RWPE2 (cell line): ENCODE results near the gene RAD52.

ENCODE experiments used
- ATAC-seq: fragments of 200-7000 bp; cut with Tn5 transposase; 3 replicates; pipeline ENCODE4 v1.9.1; 2021; ENCODE audit warnings: low read depth
- DNase-seq: peaks from one replicate; pipeline ENCODE4 v3.0.0-alpha.2; 2020; ENCODE audit warnings: low spot score
- H3K27ac ChIP-seq: fragments of 450-650 bp; 2 replicates; pipeline ENCODE4 v1.5.1; 2017; ENCODE audit warnings: mild to moderate bottlenecking; ENCODE audit not compliant: poor library complexity, severe bottlenecking
- H3K27me3 ChIP-seq: fragments of 250-450 bp; sonication (Bioruptor Pico); 2 replicates; pipeline ENCODE4 v1.5.1; 2021; ENCODE audit warnings: mild to moderate bottlenecking, moderate library complexity; ENCODE audit not compliant: insufficient read depth, poor library complexity, severe bottlenecking
- H3K36me3 ChIP-seq: fragments of 250-450 bp; sonication (Bioruptor Pico); 2 replicates; pipeline ENCODE4 v1.5.1; 2020; ENCODE audit warnings: low read depth, mild to moderate bottlenecking, moderate library complexity
- H3K4me1 ChIP-seq: fragments of 250-450 bp; sonication (Bioruptor Pico); 2 replicates; pipeline ENCODE4 v1.5.1; 2021; ENCODE audit warnings: mild to moderate bottlenecking, moderate library complexity; ENCODE audit not compliant: insufficient read depth, poor library complexity, severe bottlenecking
- H3K4me3 ChIP-seq: fragments of 250-450 bp; sonication (Bioruptor Pico); 2 replicates; pipeline ENCODE4 v1.5.1; 2021; ENCODE audit warnings: mild to moderate bottlenecking, moderate library complexity; ENCODE audit not compliant: severe bottlenecking
- H3K9me3 ChIP-seq: fragments of 250-450 bp; sonication (Bioruptor Pico); 2 replicates; pipeline ENCODE4 v1.5.1; 2021; ENCODE audit warnings: mild to moderate bottlenecking, moderate library complexity; ENCODE audit not compliant: severe bottlenecking
- CTCF ChIP-seq: fragments of 450-650 bp; IDR thresholded peaks from one replicate; pipeline ENCODE4 v1.5.1; 2017; ENCODE audit warnings: mild to moderate bottlenecking, moderate library complexity; ENCODE audit not compliant: poor library complexity, severe bottlenecking

The RAD52 gene

GRCh38 chr12:954741-955140 lies 5.2 kb upstream of the RAD52 start:
- no peak for DNase-seq
- no peaks in the 10 kb centered on the region for H3K27me3 ChIP-seq
- H3K9me3 ChIP-seq = no peaks in the 10 kb centered on the region
- no peak for ATAC-seq
- peaks cover 13% of the 10 kb centered on the region for H3K4me1 ChIP-seq
- H3K4me3 ChIP-seq = no peak overlapping the region
- TF ChIP-seq CTCF = no peak
- peak overlapping the region; percentile 47 for H3K27ac ChIP-seq
- H3K36me3 ChIP-seq = no peaks in the 10 kb centered on the region

- Histone ChIP-seq H3K27me3 (no peaks in the 10 kb centered on the region), H3K4me1 (peaks cover 13% of the 10 kb centered on the region), H3K36me3 (no peaks in the 10 kb centered on the region), H3K9me3 (no peaks in the 10 kb centered on the region), H3K27ac (peak overlapping the region; percentile 47), H3K4me3 (no peak overlapping the region)
- DNase-seq = no peak
- ATAC-seq = peak; percentile 43
- no peak for TF ChIP-seq CTCF
Observed at GRCh38 chr12:953776-954175, 4.3 kb upstream of the RAD52 start.

- H3K27me3 ChIP-seq = no peaks in the 10 kb centered on the region
- TF ChIP-seq CTCF = no peak
- H3K27ac ChIP-seq = no peak overlapping the region
- no peak overlapping the region for H3K4me3 ChIP-seq
- H3K4me1 ChIP-seq = peaks cover 19% of the 10 kb centered on the region
- no peaks in the 10 kb centered on the region for H3K9me3 ChIP-seq
- DNase-seq (no peak), ATAC-seq (no peak)
- H3K36me3 ChIP-seq = peaks cover 8% of the 10 kb centered on the region; the same call in 1 of the 2 replicates
Observed at GRCh38 chr12:951176-951575, 1.7 kb upstream of the RAD52 start.

- DNase-seq = no peak
- Histone ChIP-seq H3K4me3 (peak overlapping the region; percentile 76), H3K36me3 (peaks cover 21% of the 10 kb centered on the region), H3K4me1 (peaks cover 8% of the 10 kb centered on the region), H3K27ac (peak overlapping the region; percentile 93), H3K9me3 (no peaks in the 10 kb centered on the region), H3K27me3 (no peaks in the 10 kb centered on the region)
- ATAC-seq = no peak
- no peak for TF ChIP-seq CTCF
Observed at GRCh38 chr12:948238-948637, 1.3 kb downstream of the RAD52 start.

- no peak overlapping the region for H3K4me3 ChIP-seq
- H3K27ac ChIP-seq = no peak overlapping the region
- peaks cover 6% of the 10 kb centered on the region for H3K4me1 ChIP-seq
- H3K9me3 ChIP-seq = no peaks in the 10 kb centered on the region
- no peak for ATAC-seq
- no peaks in the 10 kb centered on the region for H3K27me3 ChIP-seq
- DNase-seq = no peak
- TF ChIP-seq CTCF = no peak
- peaks cover 37% of the 10 kb centered on the region for H3K36me3 ChIP-seq
Observed at GRCh38 chr12:946631-947030, 2.9 kb downstream of the RAD52 start.
